DMS153 treated with DMSO at 0.1 percent for 48 hours (cell line): ENCODE data around the gene SLC24A5.
A peak's percentile ranks its signal among the peaks of the same experiment; 100 is the strongest.

Experiments
- DNase-seq: peaks from one replicate; lab custom pipeline; 2025; ENCODE audit not compliant: unreplicated experiment; lab: John Stamatoyannopoulos, UW

The SLC24A5 gene

GRCh38 chr15:48109856-48110531, 10.8 kb upstream of the SLC24A5 start:
- no peak for DNase-seq

- DNase-seq, result peak; percentile 7
Observed at GRCh38 chr15:48112242-48112641, 8.5 kb upstream of the SLC24A5 start.

DNA sequence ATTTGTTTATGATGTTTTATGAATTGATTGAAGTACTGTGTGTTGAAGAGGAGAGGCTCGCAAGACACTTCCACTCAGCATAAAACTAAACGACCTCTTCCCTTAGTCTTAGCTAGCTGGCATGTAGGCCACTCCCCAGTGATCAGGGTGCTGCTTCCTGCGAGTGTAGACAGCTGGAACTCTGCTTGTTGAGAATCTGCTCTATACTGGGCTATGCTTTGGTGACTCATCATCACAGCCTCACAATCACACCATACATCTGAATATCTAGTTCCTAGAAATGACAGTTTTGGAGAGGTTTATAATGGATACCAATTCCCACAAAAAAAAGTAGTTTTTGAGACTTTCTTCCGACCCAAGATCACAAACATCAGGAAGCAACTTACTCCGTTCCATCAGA, 1.5 kb upstream of the SLC24A5 start:
- no peak for DNase-seq

DNA sequence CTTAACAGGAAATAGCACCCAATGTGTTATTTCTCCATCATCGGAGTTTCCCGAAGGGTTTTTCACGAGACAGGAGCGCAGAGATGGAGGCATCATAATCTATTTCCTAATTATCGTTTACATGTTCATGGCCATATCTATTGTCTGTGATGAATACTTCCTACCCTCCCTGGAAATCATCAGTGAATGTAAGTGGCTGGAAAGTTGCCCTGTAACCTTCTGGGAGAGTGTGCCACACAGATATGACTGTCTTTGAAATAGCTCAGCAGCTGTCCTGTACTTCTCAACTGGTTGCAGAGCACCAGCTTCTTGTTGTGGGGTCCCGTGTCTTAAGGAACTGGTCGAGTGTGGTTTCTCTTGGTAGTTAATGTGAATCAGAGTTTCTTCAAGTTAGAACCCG, 1.1 kb downstream of the SLC24A5 start:
- no peak for DNase-seq

- DNase-seq, result no peak
Observed at GRCh38 chr15:48126667-48127355, 6.0 kb downstream of the SLC24A5 start.

GRCh38 chr15:48131324-48131723, 10.5 kb downstream of the SLC24A5 start:
- DNase-seq, result no peak

GRCh38 chr15:48132874-48133273, 12.1 kb downstream of the SLC24A5 start:
- DNase-seq, result no peak

DNA sequence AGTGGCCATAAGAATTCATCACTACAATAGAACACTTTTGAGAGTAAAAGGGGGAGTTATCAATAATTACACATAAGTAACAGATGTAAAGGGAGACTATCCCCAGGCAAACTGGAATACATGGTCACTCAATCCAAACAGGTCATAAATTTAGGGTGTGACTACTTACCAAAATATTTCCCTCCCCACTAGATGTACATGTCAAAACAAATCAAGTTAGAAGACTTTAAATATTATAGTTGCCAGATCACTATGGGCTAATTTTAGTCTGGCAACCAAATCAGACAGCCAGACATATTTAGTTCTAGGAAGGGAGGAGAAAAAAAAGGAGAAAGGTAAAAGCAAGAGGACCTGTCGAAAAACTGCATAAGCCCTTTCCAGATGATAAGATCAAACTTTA, 23.1 kb downstream of the SLC24A5 start:
- DNase-seq, result no peak

GRCh38 chr15:48144889-48145288, 24.1 kb downstream of the SLC24A5 start:
- no peak for DNase-seq

GRCh38 chr15:48145923-48146322, 25.1 kb downstream of the SLC24A5 start:
- no peak for DNase-seq

GRCh38 chr15:48147358-48147757, 26.6 kb downstream of the SLC24A5 start:
- no peak for DNase-seq

DNA sequence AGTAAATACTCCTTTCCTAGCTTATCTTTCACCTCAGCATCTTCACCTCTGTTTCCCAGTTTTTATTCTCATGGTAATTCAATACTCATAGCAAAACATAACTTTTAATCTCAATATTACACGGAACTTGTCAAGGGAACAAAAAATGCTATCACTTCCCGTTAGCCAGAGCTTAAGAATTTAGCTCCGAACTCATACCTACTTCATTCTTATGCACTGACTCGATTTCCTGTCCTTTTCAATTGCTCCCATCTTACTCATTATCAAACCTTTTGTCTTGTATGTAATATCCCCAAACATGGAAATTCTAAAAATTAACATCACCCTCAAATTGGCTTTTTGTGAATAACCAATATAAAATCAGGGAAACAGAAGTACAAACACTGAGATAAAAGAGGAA, 29.1 kb downstream of the SLC24A5 start:
- no peak for DNase-seq

DNA sequence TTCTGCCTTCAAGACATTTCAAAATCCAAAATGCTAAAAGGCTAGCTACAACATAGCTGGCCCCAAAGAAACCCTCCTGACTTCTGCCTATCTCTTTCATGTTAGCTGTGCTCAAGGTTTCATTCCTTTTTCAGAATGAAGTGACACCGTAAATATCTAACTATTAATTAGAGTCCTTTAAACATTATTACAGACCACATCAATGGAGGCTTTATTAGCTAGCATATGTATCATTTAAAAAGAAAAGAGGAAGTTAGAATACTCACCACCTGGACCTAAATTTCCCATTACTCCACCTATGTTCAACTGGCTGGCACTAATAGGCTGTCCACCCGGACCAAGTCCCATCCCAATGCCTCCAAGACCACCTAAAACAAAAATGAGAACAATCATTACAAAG, 32.7 kb downstream of the SLC24A5 start:
- DNase-seq, result no peak

- no peak for DNase-seq
Observed at GRCh38 chr15:48168616-48169015, 47.8 kb downstream of the SLC24A5 start.

GRCh38 chr15:48170981-48171380, 50.2 kb downstream of the SLC24A5 start:
- DNase-seq, result no peak

DNA sequence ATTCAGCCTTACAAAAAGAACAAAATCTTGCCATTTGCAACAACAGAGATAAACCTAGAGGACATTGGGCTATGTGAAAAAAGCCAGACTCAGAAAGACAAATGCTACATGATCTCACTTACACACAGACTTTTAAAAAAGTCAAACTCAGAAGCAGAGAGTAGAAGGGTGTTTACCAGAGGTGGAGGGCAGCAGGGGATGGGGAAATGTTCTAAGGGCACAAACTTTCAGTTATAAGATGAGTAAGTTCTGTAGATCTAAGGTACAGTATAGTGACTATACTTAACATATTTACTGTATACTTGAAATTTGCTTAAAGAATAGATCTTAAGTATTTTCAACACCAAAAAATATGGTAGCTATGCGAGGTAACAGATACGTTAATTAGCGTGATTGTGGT, 54.3 kb downstream of the SLC24A5 start:
- no peak for DNase-seq

- no peak for DNase-seq
Observed at GRCh38 chr15:48176112-48176511, 55.3 kb downstream of the SLC24A5 start.

- DNase-seq, result no peak
Observed at GRCh38 chr15:48176957-48177356, 56.2 kb downstream of the SLC24A5 start.

- peak; percentile 3 for DNase-seq
Observed at GRCh38 chr15:48177383-48177765, 56.6 kb downstream of the SLC24A5 start.

DNA sequence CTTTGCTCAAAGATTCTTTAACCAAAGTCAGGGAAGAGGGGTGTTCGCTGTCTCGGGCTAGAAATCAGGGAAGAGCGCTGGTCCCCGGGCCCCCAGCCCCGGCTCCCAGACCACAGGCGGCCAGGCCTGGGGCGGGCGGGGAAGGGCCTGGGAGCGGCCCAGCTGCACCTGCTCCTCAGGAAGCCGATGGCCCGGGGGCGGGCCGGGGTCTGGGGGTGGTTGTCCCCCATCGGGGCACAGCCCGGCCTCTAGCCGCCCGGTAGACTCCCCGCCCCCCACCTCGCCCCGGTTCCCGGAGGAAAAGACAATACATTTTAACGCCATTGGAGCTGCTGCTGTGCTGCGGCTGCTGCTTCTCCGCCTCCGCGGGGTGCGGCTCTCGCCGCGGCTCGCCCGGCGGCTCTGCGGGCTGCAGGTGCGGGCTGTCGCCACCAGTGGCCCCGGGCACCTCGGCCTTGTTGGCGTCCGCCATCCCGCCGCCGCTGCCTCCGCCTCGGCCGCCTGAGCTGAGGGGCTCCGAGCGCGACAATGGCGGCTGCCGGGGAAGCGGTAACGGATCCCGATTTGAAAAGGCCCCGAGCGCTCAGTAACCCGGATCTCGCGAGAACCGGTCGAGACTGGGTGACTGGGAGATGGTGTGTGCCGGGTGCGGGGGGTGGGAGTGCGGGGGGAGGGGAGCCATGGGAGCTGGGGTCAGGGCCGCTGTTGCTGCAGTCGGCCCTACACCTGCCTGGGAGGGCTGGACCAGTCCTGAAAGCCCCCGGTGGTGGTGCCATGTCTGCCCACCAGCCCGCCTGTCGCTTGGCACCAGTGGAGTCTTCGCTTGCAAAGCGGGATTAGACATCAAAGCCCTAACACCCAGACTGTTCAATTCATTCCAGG, 57.2 kb downstream of the SLC24A5 start, which contains the start of gene MYEF2:
Gene MYEF2 (minus strand): TSS at position 530 of the 882 bp plus-strand sequence. CDS start 58 bp downstream, at position 472.
- no peak for DNase-seq

- DNase-seq, result no peak
Observed at GRCh38 chr15:48178648-48178931, 57.8 kb downstream of the SLC24A5 start.

GRCh38 chr15:48182749-48183148, 62.0 kb downstream of the SLC24A5 start:
- DNase-seq, result no peak
